Endothelial cell of umbilical vein (primary cell): ENCODE data around the gene SMIM12. TPM values are rescaled to one million over a fixed set of nuclear protein-coding genes. Genes with fewer than 3 reads are reported as not detected.

ENCODE experiments used
- BruUV-seq: library from RNA; stranded (reverse); fragments of 400-500 nt; replicated peaks from 2 replicates; lab custom pipeline; 2021; lab: Mats Ljungman, UMichigan
- CTCF ChIA-PET: fragments of 300-600, 350-600 bp; sonication (Branson Sonifier 250); formaldehyde crosslinking; loops from one replicate; lab custom pipeline; 2021; ENCODE audit warnings: antibody characterized with exemption, inconsistent platforms; lab: Charles Lee
- POLR2A ChIA-PET: fragments of 300-600, 350-600 bp; sonication (Branson Sonifier 250); formaldehyde crosslinking; loops from one replicate; lab custom pipeline; 2021; ENCODE audit warnings: antibody characterized with exemption, inconsistent platforms; lab: Charles Lee
- DNase-seq: peaks from one replicate; pipeline ENCODE4 v3.0.0-alpha.2; 2011; ENCODE audit warnings: low read depth, low spot score
- FAIRE-seq: peaks from 2 replicates; lab custom pipeline; 2011; peaks lifted over from hg19 to GRCh38; lab: Jason Lieb, UNC
- H2AFZ ChIP-seq: 2 replicates; pipeline ENCODE4 v1.6.0; 2012; ENCODE audit warnings: low read depth, low read length, control low read depth, inconsistent platforms
- H3K27ac ChIP-seq: 2 replicates; pipeline ENCODE4 v1.5.1; 2011; ENCODE audit warnings: low read depth, mild to moderate bottlenecking, control low read depth, low read length, moderate library complexity; ENCODE audit not compliant: insufficient read depth
- H3K27me3 ChIP-seq, 2 experiments: 2 replicates each; pipeline versions ENCODE4 v1.6.0 to v1.6.1; 2011; ENCODE audit warnings: low read length in 2 of 2, mixed read lengths in 1 of 2; ENCODE audit not compliant: control insufficient read depth in 2 of 2, insufficient read depth in 2 of 2
- H3K36me3 ChIP-seq, 2 experiments: 2 replicates in 1 of 2; 3 replicates in 1 of 2; pipeline ENCODE4 v1.5.1; 2011; ENCODE audit warnings: low read length in 2 of 2, mild to moderate bottlenecking in 1 of 2, moderate library complexity in 1 of 2; ENCODE audit not compliant: control insufficient read depth in 2 of 2, insufficient read depth in 2 of 2; ENCODE audit errors: extremely low read depth in 1 of 2
- H3K4me1 ChIP-seq: 3 replicates; pipeline ENCODE4 v1.5.1; 2011; ENCODE audit warnings: mild to moderate bottlenecking, low read length; ENCODE audit not compliant: control insufficient read depth, insufficient read depth; ENCODE audit errors: extremely low read depth
- H3K4me2 ChIP-seq: 2 replicates; pipeline ENCODE4 v1.6.1; 2011; ENCODE audit warnings: low read length, control low read depth, mixed read lengths; ENCODE audit not compliant: insufficient read depth
- H3K4me3 ChIP-seq, 3 experiments: fragments of 200-600 bp in 1 of 3; sonication (generic), shearing (Covaris generic) in 1 of 3; replicated peaks in 1 of 3; 2 replicates each; pipeline ENCODE4 v1.5.1; 2011 to 2016; ENCODE audit warnings: control low read depth in 3 of 3, low read length in 3 of 3, mild to moderate bottlenecking in 2 of 3, inconsistent platforms in 1 of 3, low read depth in 1 of 3, moderate library complexity in 1 of 3; ENCODE audit not compliant: insufficient read depth in 1 of 3
- H3K79me2 ChIP-seq: 2 replicates; pipeline ENCODE4 v1.6.0; 2012; ENCODE audit warnings: low read length, inconsistent platforms; ENCODE audit not compliant: control insufficient read depth, insufficient read depth
- H3K9ac ChIP-seq: replicated peaks from 2 replicates; pipeline ENCODE3; 2011; ENCODE audit warnings: low read length, control low read depth; ENCODE audit not compliant: insufficient read depth; ENCODE audit errors: extremely low read depth
- H3K9me1 ChIP-seq: replicated peaks from 3 replicates; pipeline ENCODE4 v1.6.0; 2011; ENCODE audit warnings: mild to moderate bottlenecking, low read length; ENCODE audit not compliant: control insufficient read depth, insufficient read depth; ENCODE audit errors: extremely low read depth
- H3K9me3 ChIP-seq: replicated peaks from 2 replicates; pipeline ENCODE4 v1.5.1; 2012; ENCODE audit warnings: low read length, inconsistent platforms; ENCODE audit not compliant: control insufficient read depth, insufficient read depth
- H4K20me1 ChIP-seq: replicated peaks from 2 replicates; pipeline ENCODE3; 2011; ENCODE audit warnings: mild to moderate bottlenecking, low read length; ENCODE audit not compliant: control insufficient read depth, insufficient read depth; ENCODE audit errors: extremely low read depth
- CTCF ChIP-seq, 2 donors: IDR thresholded peaks; 1 replicate in 1 of 2; 2 replicates in 1 of 2; pipeline ENCODE4 v1.5.1; 2011; ENCODE audit warnings: low read length in 2 of 2, mild to moderate bottlenecking in 2 of 2, moderate library complexity in 2 of 2, control low read depth in 1 of 2, inconsistent platforms in 1 of 2, low read depth in 1 of 2; ENCODE audit not compliant: insufficient read depth in 1 of 2; ENCODE audit errors: extremely low read depth in 1 of 2
- EZH2 ChIP-seq: IDR thresholded peaks from 2 replicates; pipeline ENCODE4 v1.6.1; 2012; ENCODE audit warnings: borderline replicate concordance, low read depth, mild to moderate bottlenecking, moderate library complexity, low read length, inconsistent platforms; ENCODE audit not compliant: severe bottlenecking
- FOS ChIP-seq: IDR thresholded peaks from 2 replicates; pipeline ENCODE4 v1.6.1; 2011; ENCODE audit warnings: mild to moderate bottlenecking, low read length, moderate library complexity, borderline replicate concordance; ENCODE audit not compliant: insufficient read depth
- GATA2 ChIP-seq: IDR thresholded peaks from 2 replicates; pipeline ENCODE4 v1.7.0; 2011; ENCODE audit warnings: low read depth, mild to moderate bottlenecking, moderate library complexity, mixed read lengths, low read length; ENCODE audit not compliant: insufficient read length, insufficient read depth
- JUN ChIP-seq: IDR thresholded peaks from 2 replicates; pipeline ENCODE4 v1.6.1; 2011; ENCODE audit warnings: borderline replicate concordance, low read depth; ENCODE audit not compliant: insufficient read length, insufficient read depth
- MAX ChIP-seq: IDR thresholded peaks from 2 replicates; pipeline ENCODE4 v1.6.1; 2011; ENCODE audit not compliant: insufficient read depth, insufficient read length
- MYC ChIP-seq: IDR thresholded peaks from one replicate; pipeline ENCODE4 v1.6.1; 2011; ENCODE audit warnings: mild to moderate bottlenecking, low read depth, low read length
- POLR2A ChIP-seq: IDR thresholded peaks from 2 replicates; pipeline ENCODE4 v1.6.1; 2012; ENCODE audit warnings: low read depth, mild to moderate bottlenecking, control low read depth, low read length
- POLR2AphosphoS5 ChIP-seq: IDR thresholded peaks from 2 replicates; pipeline ENCODE4 v1.6.1; 2012; ENCODE audit warnings: low read depth, mild to moderate bottlenecking, control low read depth, low read length, moderate library complexity; ENCODE audit not compliant: insufficient read depth
- dilution Hi-C: fragments of 300-500 bp; cut with MboI; formaldehyde crosslinking; loops from one replicate; pipeline ENCODE4 v1.15.0; 2019; ENCODE audit warnings: low sequenced_read_pairs; ENCODE audit not compliant: extremely low pct_ligation_motif_present
- intact Hi-C: fragments of 100-400 bp; cut with micrococcal nuclease; formaldehyde crosslinking; loops from one replicate; pipeline ENCODE4 v1.10.0; 2022
- polyA plus RNA-seq, 4 experiments: library from polyadenylated mRNA; depleted of rRNA in 3 of 4; stranded (reverse) in 3 of 4; unstranded in 1 of 4; fragments of >200 nt; gene quantifications; 2 replicates each; pipeline versions ENCODE4 v1.2.1 to v1.2.3, GENCODE V29; 2011 to 2012; ENCODE audit warnings: missing spikeins in 1 of 4
- total RNA-seq: library from RNA; stranded (reverse); gene quantifications from 2 replicates; pipeline ENCODE4 v1.2.3, GENCODE V29; 2021

SMIM12 gene
- total and polyA plus RNA-seq, 2 donors (not counting 3 experiments of a cell fraction or from before 2014, with no cell fraction given) = 66.2 to 85.9 TPM

GRCh38 chr1:34898330-34898761, 38.8 kb upstream of the SMIM12 start:
- ChIA-PET POLR2A (no interaction called here), CTCF (interaction anchor here (0.7 kb wide), 1 partner anchor 215 kb away, joined by 3 read pairs; no protein-coding TSS in a partner anchor)
- Histone ChIP-seq H3K4me2 (no peak overlapping the region), H3K79me2 (no peaks in the 10 kb centered on the region), H3K27ac (no peak overlapping the region), H4K20me1 (no peaks in the 10 kb centered on the region), H3K36me3 (no peaks in the 10 kb centered on the region), H3K9me1 (no peaks in the 10 kb centered on the region), H3K9me3 (no peaks in the 10 kb centered on the region), H3K9ac (no peak overlapping the region), H3K27me3 (no peaks in the 10 kb centered on the region), H3K4me1 (no peaks in the 10 kb centered on the region), H3K4me3 (no peak overlapping the region), H2AFZ (no peak overlapping the region)
- dilution Hi-C loops = no loop called here
- intact Hi-C loops = no loop called here
- DNase-seq = peak; percentile 46
- FAIRE-seq = no peak
- BruUV-seq = no TSS peak
- TF ChIP-seq POLR2A = no peak
- TF ChIP-seq CTCF (IDR thresholded peaks at IDR 0.05; ENCODE audit: extremely low read depth in 1 of 2, insufficient read depth in 1 of 2, low read depth in 1 of 2, low read length in 2 of 2) = no peak
- no peak for TF ChIP-seq JUN
- TF ChIP-seq EZH2 = no peak
- TF ChIP-seq POLR2AphosphoS5 = no peak
- no peak for TF ChIP-seq MYC
- TF ChIP-seq FOS = no peak
- TF ChIP-seq MAX = no peak
- TF ChIP-seq GATA2 = no peak
